Right lobe of liver (tissue), 6 donors: ENCODE measurements around the gene TLE3. TPM values are rescaled to one million over a fixed set of nuclear protein-coding genes. Genes with fewer than 3 reads are reported as not detected.

Experiments used
- ATAC-seq, 4 donors: fragments of 200-7000 bp; cut with Tn5 transposase; one replicate each; pipeline ENCODE4 v1.9.1; 2020; ENCODE audit warnings: mild to moderate bottlenecking in 4 of 4, moderate library complexity in 4 of 4
- DNase-seq, 3 donors: peaks; one replicate each; pipeline ENCODE4 v3.0.0-alpha.2; 2020
- H3K27ac ChIP-seq, 3 donors: fragments of 200-600 bp; one replicate each; pipeline ENCODE4 v1.8.0; 2022
- H3K27me3 ChIP-seq, 2 donors: fragments of 200-600 bp; one replicate each; pipeline ENCODE4 v1.8.0; 2022
- H3K36me3 ChIP-seq, 4 donors: fragments of 200-600 bp; sonication (generic) in 1 of 4; one replicate each; pipeline versions ENCODE4 v1.5.1 to v1.8.0; 2017 to 2022; ENCODE audit warnings: control low read depth in 1 of 4
- H3K4me1 ChIP-seq, 4 donors: fragments of 200-600 bp; sonication (generic) in 1 of 4; one replicate each; pipeline versions ENCODE4 v1.5.1 to v1.8.0; 2017 to 2022; ENCODE audit warnings: control low read depth in 1 of 4
- H3K4me3 ChIP-seq, 3 donors: fragments of 200-600 bp; one replicate each; pipeline ENCODE4 v1.8.0; 2022
- H3K9me3 ChIP-seq, 4 donors: fragments of 200-600 bp; sonication (generic) in 1 of 4; one replicate each; pipeline versions ENCODE4 v1.5.1 to v1.8.0; 2017 to 2022; ENCODE audit warnings: control low read depth in 1 of 4
- POLR2A ChIP-seq: fragments of 450-650 bp; IDR thresholded peaks from one replicate; pipeline ENCODE4 v1.6.1; 2017; ENCODE audit warnings: antibody characterized with exemption, mild to moderate bottlenecking
- WGBS: methylation state at CpG from one replicate; pipeline ENCODE4 v1.1.6; 2018; ENCODE audit warnings: low coverage, low lambda C conversion rate; ENCODE audit not compliant: insufficient coverage; ENCODE audit errors: missing lambda C conversion rate; 5-methylcytosine and 5-hydroxymethylcytosine counted together
- intact Hi-C, 2 donors: fragments of 100-400 bp; cut with DNase I; formaldehyde crosslinking; loops; one replicate each; pipeline versions ENCODE4 v1.11.2 to v1.14.1; 2022
- total RNA-seq, 6 experiments: library from RNA; depleted of rRNA in 2 of 6; stranded (reverse); fragments of >200 nt in 2 of 6; fragmentation: NEBNext Ultra II Directional in 3 of 6; extraction: Animal tissue kit (Norgen Biotek cat#: 25700) in 3 of 6; gene quantifications; one replicate each; pipeline versions ENCODE4 v1.1.0 to v1.2.4, GENCODE V29; 2016 to 2023
- TF ChIP-seq, protein P1 (sequence below), 4 donors: fragments of 200-600 bp in 3 of 4; fragments of 450-650 bp in 1 of 4; IDR thresholded peaks; one replicate each; pipeline versions ENCODE4 v1.5.1 to v1.8.0; 2016 to 2022; ENCODE audit warnings: antibody characterized with exemption in 4 of 4, mild to moderate bottlenecking in 2 of 4
- donor health status: DM: no; HTN: yes; CAD: no.
- donor health status: DM: no; HTN: no; CAD: no.
- donor health status: DM: no; HTN: no; CAD: no.
- donor health status: DM: no; HTN: yes; CAD: no.
- donor health status: DM: no; HTN: yes; CAD: no.

TLE3 gene
- total RNA-seq, 6 experiments from 2014 or later, result 8.9 to 38.2 (median 21.2) TPM

DNA sequence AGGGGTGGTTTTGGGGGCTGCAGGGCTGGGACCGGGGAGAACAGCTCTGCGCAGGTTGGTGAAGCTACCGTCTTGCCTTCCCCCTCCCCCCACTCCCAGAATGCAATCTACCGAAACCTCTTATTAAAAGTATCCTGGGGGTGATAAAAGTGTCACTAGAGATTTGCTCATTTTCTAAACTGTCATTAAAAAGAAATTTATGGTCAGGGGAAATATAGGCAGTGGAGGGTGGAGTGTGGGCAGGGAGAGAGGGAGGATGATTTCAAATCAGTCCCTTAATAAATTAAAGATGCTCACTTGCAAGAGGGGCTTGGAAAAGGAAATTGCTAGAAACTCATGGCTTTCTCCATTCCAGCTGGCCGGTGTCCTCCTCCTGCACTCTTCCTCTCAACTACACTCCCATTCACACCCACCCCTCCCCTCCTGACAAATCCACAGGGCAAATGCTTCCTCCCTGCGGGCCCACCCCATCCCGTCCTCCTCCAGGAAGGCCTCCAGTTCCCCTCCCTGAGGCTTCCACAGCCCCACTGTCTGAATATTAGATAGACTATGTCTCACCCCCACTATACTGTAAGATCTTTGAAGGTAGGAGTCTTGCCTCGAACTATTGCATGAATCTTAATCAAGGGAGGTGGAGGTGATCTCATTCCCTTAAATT is 83.9 kb downstream of the TLE3 start:
- no peak for TF ChIP-seq POLR2A
- TF ChIP-seq, protein P1, sequence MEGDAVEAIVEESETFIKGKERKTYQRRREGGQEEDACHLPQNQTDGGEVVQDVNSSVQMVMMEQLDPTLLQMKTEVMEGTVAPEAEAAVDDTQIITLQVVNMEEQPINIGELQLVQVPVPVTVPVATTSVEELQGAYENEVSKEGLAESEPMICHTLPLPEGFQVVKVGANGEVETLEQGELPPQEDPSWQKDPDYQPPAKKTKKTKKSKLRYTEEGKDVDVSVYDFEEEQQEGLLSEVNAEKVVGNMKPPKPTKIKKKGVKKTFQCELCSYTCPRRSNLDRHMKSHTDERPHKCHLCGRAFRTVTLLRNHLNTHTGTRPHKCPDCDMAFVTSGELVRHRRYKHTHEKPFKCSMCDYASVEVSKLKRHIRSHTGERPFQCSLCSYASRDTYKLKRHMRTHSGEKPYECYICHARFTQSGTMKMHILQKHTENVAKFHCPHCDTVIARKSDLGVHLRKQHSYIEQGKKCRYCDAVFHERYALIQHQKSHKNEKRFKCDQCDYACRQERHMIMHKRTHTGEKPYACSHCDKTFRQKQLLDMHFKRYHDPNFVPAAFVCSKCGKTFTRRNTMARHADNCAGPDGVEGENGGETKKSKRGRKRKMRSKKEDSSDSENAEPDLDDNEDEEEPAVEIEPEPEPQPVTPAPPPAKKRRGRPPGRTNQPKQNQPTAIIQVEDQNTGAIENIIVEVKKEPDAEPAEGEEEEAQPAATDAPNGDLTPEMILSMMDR (IDR thresholded peaks at IDR 0.05), result no peak
- Histone ChIP-seq H3K36me3 (no peaks in the 10 kb centered on the region), H3K27me3 (no peaks in the 10 kb centered on the region), H3K4me1 (no peaks in the 10 kb centered on the region), H3K4me3 (no peak overlapping the region), H3K9me3 (no peaks in the 10 kb centered on the region), H3K27ac (no peak overlapping the region)
- ATAC-seq, result no peak
- WGBS, result 64% methylated on average over 7 of the region's 8 CpGs
- DNase-seq, result peak in 1 of 3 donors; percentile 16
- intact Hi-C loops, result no loop called here

DNA sequence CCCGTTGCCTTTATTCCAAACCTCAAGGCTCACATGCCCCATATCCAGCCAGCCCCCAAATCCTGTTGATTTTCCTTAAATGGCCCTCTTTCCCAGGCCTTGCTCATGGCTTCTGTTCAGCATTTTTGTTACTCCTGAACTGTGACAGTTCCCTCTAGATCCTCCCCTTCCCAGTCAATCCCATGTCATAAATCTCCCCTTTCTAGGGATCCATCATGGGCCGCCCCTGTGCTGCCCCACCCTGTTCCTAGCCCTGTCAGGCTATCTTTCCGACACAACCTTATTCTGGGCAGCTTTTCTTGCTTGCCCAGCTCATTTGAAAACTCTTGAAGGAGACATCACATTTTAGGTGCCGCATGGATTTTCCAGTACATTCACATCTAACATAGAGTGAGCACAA is 84.8 kb downstream of the TLE3 start:
- DNase-seq, result peak in 1 of 3 donors; percentile 2
- Histone ChIP-seq H3K4me3 (no peak overlapping the region), H3K27me3 (no peaks in the 10 kb centered on the region), H3K9me3 (no peaks in the 10 kb centered on the region), H3K36me3 (no peaks in the 10 kb centered on the region), H3K27ac (no peak overlapping the region), H3K4me1 (no peaks in the 10 kb centered on the region)
- 85% methylated on average over 4 of the region's 4 CpGs for WGBS
- intact Hi-C loops, result no loop called here
- TF ChIP-seq, protein P1 (IDR thresholded peaks at IDR 0.05), result no peak
- no peak for TF ChIP-seq POLR2A
- ATAC-seq, result no peak

DNA sequence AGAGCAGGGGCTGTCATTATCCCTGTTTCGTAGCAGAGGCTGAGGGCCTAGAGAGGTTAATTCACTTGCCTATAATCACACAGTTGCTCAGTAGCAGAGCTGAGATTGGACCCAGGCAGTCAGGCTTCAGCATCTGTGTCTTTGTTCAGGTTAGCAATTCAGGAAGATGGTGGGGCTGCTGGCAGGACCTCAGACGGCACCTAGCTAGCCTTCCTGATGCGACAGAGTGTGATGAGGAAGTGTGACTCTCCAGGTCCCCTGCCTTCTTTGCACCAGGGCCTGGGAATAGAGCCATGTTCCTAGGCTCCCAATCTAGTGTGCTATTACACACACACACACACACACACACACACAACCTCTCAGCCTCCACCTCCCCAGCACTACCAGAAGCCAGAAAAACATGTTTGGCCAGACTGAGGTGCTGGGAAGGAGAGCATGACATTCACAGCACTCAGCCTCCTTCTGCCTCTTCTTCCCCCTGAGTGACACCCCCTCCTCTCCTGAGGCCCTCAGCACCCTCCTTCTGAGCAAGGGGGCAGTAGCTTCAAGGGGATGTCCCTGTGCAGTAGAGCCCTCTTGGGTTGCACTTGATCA is 88.9 kb downstream of the TLE3 start:
- ATAC-seq (no peak), DNase-seq (no peak)
- intact Hi-C loops, result no loop called here
- Histone ChIP-seq H3K4me3 (no peak overlapping the region), H3K9me3 (no peaks in the 10 kb centered on the region), H3K4me1 (no peaks in the 10 kb centered on the region), H3K27me3 (no peaks in the 10 kb centered on the region), H3K27ac (no peak overlapping the region), H3K36me3 (no peaks in the 10 kb centered on the region)
- TF ChIP-seq, protein P1 (IDR thresholded peaks at IDR 0.05), result no peak
- TF ChIP-seq POLR2A, result no peak
- WGBS, result no CpG with 5 or more reads among the region's 3 CpGs

DNA sequence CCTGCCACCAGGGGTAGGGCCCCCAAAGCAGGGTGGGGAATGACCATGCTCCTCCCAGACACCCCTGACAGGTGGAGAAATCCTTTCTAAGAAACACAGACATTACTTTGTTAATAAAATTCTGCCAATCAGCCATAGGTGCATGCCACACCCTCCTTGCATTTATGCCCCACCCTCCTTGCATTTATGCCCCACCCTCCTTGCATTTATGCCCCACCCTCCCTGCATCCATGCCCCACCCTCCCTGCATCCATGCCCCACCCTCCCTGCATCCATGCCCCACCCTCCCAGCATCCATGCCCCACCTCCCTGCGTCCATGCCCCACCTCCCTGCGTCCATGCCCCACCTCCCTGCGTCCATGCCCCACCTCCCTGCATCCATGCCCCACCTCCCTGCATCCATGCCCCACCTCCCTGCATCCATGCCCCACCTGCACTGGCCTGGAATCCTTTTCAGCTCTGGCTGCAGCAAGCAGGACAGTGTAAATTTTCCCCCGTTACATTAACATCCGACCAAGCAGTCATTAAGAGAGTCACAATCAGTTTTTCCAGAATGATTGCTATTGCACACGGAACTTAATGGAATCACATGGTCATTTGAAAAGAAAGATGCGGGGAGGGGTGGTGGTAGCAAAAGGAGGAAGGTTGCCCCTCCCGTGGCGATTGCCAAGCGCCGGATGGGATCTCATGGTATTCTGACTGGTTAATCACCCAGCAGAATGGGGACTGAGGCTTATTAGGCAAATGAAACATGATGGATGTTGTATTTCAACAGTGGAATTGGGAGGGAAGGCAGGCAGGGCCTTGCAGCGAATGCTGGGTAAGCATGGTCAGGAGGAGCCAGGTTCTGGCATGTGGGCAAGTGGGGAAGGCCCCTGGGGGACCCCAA is 91.2 kb downstream of the TLE3 start:
- H3K36me3 ChIP-seq, result no peaks in the 10 kb centered on the region
- intact Hi-C loops, result no loop called here
- TF ChIP-seq POLR2A, result no peak
- WGBS, result 71% methylated on average over 7 of the region's 12 CpGs
- DNase-seq (no peak), ATAC-seq (no peak)
- H3K4me3 ChIP-seq, result no peak overlapping the region
- H3K27ac ChIP-seq, result no peak overlapping the region
- no peaks in the 10 kb centered on the region for H3K27me3 ChIP-seq
- no peaks in the 10 kb centered on the region for H3K9me3 ChIP-seq
- H3K4me1 ChIP-seq, result peaks cover 0 to 8% (median 4%) of the 10 kb centered on the region in 4 donors

DNA sequence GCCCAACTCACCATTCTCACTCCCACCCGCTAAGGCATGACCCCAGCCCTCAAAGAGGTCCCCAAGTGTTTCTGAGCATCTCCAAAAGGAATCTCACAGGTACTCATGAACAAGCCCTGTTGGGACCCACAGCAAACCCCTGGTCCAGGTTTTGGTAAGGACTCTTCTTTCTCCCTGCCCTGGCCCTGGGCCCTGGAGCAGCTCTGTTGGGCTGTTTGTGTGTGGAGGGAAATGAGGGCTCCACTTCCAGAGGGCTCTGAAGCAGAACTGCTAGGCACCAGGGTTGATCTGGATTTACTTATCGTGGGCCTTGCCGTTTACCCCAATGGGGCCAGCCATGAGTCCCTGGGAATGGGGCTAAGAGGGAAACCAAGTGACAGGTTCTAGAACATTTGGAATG is 92.9 kb downstream of the TLE3 start:
- Histone ChIP-seq H3K27ac (no peak overlapping the region), H3K9me3 (no peaks in the 10 kb centered on the region), H3K4me3 (no peak overlapping the region), H3K27me3 (no peaks in the 10 kb centered on the region), H3K4me1 (peaks cover 0 to 23% (median 9%) of the 10 kb centered on the region in 4 donors), H3K36me3 (no peaks in the 10 kb centered on the region)
- WGBS, result 100% methylated on average over 2 of the region's 3 CpGs
- intact Hi-C loops, result no loop called here
- TF ChIP-seq POLR2A, result no peak
- TF ChIP-seq, protein P1 (IDR thresholded peaks at IDR 0.05), result no peak
- ATAC-seq (no peak), DNase-seq (no peak)
